Stimulated activated CD8-positive, alpha-beta memory T cell treated with anti-CD3 and anti-CD28 coated beads, Interleukin-12 subunit alpha, Interleukin-12 subunit beta, amount 100 ng/mL, for 1 hour (primary cell): ENCODE results near the gene IFITM10.

Experiments
- DNase-seq: peaks from one replicate; pipeline ENCODE4 v3.0.0-alpha.2; 2020; ENCODE audit warnings: low read depth

IFITM10 gene

DNA sequence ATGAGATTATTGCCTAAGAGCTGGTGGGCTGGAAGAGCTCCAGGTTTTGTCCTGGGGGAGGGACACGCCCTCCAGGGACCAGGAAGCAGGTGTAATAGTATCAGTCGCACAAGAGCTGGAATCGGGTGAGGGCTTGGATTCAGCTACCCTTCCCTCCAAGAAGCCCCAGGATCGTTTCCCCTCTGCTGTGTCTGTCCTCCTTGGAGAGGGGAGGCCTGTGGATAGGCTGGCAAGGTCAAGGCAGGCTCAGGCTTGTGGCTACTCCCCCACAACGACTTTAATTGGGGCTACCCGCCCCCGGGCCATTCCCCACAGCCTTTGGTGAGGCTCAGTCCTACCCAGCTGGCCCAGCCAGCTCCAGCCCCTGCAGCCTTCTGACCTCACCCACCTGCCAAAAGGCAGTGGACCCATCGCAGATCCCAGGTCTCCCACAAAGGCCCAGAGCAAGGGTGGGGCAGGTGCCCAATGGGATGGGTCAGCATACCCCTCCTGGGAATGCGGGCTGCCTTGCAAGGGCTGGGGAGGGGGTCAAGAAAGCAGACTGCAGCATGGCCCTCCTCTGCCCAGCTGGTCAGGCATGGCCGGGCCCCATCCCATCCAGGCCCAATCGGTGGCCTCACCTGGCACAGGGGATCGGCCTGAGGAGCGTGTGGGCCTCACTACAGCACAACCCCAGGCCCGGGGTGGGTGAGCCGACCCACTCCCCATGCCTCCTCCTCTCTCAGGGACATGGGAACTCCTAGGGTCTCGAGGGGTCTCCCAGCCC, 12.3 kb upstream of the IFITM10 start:
- no peak for DNase-seq

DNA sequence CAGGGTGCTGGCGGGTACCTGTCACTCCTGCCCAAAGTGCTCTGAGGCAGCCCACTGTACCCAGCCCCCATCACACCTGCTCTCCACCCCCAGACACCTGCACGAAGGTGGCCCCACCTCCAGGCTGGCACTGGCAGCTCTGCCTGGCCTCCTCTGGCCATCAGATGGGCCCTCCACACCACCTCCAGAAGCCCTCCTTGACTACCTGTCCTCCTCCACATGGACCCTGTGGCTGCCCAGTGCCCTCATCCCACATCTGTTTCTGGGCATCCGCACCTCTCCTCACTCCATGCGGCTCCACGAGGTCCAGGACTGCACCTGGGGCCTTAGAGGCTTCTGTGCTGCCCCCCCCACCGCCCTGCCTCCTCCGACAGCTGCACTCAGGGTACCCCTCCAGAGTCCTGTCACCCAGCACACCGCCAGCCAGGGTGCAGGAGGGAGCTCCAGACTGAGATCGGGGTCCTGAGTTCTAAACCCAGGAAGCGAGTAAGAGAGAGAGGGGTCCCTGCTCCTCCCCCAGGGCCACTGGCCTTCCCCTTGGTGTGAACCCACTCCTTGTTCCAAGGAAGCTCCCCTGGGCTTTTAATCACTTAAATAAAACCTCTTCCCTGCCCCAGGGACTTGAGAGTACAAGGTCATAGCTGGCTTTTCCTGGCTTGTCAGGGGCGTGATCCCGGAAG, 11.6 kb upstream of the IFITM10 start:
- no peak for DNase-seq

DNA sequence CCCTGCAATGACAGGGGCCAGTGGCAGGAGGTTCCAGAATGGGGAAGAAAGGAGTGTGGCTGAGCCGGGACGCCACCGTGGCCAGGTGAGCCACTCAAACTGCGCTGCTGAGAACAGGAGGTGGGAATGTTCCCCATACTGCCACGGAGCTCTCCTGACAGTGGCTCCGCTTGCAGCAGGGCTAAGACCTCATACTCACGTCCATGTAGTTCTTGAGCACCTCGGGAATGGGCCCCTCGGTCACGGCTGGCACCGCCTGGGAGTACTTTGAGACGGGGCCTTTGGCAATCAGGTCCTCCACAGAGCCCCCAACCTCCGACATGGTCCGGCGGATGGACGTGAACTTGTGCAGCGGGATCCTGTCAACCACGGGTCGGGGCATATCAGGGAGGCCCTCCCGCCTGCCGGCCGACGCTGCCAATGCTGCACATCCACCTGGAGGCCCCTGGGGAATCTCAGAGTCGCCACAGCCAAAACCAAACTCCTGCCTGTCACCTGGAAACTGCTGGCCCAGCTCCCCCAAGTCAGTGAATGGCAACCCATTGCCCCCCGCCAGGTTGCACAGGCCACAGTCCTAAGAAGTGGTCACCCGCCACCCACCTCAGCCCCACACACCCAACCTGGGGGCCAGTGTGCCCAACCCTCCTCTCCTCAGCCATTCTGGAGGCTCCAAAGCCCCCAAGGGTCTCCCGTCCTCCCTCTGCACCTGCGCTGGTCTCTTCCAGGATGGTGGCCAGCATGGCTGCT, 10.9 kb upstream of the IFITM10 start:
- no peak for DNase-seq

DNA sequence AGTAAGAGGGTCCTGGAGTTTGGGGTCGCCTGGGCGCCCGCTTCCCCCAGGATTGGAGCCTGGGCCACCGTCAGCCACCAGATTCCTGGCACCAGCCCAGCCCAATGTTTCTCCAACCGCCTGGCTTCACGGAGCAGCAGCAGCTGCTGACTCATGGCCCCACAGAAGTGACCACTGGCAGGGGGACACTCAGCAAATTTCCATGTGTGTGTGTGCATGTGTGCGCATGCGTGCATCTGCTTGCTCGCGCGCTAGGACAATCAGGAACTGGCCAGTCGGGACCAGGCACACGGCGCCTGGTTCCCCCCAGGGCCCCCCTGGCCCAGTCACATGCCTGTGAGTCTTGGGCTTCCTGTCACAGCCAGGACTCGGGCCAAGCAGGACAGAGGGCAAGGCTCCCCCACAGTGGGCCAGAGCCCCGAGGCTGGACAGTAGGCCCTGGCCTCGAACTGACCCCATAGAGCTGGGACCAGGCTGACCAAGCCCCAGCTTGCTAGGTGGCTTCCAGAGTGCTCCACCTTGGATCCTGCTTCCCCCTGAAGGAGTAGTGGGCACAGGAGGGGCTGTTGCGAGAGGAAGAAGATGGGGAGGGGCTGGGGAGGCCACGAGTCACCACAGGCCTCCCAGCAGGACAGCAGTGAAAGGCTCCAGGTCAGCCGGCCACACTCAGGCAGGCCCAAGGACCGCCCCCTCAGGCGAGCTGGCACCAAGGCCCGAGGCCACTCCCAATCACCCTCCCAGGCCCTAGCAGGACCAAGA, 10.1 kb upstream of the IFITM10 start:
- no peak for DNase-seq

DNA sequence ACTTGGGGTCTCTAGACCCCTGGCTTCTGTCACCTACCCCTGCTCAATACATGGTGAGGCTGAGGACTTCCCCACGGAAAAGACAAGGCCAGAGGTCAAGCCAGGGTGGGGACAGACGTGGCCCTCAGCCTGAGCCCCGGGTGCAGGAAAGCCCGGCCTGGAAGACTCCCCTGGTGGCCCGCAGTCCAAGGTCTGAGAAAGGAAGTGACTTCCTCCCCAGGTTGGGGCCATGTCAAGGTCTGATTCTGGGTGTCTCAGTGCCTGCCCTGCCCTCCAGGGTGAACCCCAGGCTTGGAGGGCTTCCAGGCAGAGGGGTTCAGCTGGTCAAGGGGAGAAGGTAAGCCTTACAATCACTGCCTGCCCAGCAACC, 9.4 kb upstream of the IFITM10 start:
- DNase-seq, result no peak

DNA sequence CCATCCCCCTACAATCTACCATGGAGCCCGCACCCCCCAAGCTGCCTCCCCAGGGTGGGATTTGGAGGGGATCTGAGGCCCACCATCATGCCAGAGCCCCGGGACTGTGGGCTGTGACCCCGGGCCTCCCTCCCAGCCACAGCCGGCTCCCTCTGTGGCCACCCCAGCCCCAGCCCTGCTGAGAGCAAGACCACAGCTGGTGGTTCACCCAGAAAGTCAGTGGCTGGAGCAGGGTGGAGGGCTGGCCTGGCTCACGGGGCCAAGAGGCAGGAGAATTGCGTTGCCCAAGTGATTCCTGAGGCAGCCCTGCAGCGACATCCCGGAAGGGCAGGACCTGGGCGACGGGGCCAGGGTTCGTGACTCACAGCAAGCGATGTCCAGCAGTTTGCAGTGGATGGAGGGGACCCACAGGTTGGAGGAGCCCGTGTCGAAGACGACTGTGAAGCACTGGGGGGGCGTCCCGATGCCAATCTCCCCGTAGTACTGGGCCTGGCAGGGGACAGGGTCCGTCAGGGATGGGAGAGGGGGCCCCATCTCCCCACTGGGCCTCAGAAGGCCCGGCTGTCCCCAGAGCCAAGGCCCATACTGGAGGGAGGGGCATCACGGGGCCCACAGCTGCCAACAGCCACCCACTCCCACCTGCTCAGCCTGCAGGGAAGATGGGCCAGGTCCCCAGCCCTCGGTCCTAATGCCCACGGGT, 8.9 kb upstream of the IFITM10 start:
- no peak for DNase-seq

DNA sequence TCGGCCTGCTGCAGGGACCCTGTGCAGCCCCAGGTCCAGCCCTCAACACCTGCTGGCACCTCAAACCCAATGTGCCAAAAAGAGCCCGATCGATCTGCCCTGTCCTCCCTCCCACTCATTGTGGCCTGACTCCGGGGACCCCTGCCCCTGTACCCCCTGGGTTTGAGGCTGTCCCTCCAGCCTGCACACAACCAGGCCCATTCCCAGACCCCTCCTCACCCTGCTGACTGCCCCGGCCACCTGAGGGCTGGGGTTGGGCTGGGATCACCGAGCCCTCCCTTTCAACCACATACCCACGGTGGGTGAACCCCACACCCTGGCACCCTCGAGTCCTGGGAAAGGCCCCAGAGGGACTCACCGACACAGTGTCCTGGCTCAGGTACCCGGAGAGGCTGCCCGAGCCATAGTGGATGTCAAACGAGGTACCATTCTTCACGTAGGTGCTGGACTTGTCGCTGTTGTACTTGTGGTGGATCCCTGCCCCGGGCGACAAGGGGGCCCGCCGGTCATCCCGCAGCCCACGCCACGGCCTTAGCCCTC, 8.3 kb upstream of the IFITM10 start:
- DNase-seq, result no peak

DNA sequence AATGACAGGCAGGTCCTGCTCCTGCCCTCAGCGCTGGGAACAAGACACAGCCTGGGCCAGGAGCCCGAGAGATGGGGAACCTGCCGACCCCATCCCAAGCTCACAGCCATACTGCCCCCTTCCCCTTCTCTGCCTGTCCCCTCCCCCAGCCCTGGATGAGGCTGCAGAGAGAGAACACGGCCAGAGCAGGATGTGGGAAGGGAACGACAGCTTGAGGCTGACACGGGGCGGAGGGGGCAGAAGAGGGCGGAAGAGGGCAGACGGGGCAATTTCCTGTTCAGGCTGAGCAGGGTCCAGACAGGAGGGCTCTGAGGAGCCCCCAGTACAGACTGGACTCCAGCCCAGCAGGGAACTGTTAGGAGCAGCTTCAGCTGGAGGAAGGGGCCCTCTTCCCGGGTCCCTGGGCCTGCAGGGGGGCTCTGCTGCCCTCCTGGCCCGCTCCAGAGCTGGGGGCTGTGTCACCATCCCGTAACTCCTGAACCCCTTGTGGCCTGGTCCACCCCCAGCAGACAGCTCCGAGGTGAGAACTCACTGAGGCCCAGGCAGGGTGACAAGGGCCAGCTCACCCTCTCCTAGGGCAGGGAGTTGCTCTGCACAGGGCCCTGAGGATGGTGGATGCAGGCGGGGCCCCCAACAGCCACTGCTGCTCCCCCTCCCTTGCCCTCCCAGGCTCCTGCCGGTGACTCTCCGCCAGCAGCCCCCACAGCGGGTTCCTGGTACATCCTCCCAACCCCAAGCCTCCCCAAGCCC, 7.6 kb upstream of the IFITM10 start:
- DNase-seq, result peak; percentile 44

DNA sequence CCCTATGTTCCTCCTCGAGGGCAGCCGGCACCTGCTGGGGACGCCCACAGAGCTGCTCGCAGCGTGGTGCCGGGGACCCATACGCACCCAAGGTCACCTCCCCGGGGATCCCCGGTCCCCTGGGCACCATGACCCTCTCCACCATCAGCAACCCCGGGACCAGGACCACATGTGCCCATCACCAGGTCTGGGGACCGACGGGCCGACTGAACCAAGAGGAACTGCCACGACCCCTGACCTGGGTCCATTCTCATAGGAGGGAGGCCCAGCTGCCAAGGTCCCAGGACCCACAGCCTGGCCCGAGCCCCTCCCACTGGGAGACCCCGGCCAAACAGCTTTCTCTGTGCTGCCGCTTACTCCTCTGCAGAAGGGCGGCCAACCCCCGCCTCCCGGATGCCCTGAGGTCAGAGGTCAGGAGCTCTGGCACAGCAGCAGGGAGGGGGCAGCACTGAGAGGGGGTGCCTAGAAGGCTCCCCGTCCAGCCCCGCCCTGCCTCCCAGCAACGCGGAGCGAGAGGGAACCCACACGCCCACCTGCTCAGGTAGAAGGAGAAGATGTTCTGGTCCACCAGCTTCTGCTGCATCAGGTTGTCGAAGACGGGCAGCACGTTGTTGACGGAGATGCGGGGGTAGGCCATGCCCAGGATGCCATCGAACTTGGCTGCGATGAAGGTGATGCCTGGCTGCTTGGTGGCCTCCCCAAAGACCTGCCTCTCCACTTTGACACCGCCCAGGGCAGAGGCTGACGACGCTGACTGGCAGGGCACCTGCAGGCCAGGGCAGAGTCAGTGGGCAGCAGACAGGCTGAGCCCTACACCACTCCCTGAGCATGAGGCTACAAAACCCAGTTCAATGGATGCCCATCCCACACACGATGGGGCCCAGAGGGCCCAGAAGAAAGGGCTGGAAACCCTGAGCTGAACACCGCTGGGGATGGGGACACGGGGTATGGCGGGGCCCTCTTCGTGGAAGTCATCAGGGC, 6.7 kb upstream of the IFITM10 start:
- DNase-seq, result no peak

DNA sequence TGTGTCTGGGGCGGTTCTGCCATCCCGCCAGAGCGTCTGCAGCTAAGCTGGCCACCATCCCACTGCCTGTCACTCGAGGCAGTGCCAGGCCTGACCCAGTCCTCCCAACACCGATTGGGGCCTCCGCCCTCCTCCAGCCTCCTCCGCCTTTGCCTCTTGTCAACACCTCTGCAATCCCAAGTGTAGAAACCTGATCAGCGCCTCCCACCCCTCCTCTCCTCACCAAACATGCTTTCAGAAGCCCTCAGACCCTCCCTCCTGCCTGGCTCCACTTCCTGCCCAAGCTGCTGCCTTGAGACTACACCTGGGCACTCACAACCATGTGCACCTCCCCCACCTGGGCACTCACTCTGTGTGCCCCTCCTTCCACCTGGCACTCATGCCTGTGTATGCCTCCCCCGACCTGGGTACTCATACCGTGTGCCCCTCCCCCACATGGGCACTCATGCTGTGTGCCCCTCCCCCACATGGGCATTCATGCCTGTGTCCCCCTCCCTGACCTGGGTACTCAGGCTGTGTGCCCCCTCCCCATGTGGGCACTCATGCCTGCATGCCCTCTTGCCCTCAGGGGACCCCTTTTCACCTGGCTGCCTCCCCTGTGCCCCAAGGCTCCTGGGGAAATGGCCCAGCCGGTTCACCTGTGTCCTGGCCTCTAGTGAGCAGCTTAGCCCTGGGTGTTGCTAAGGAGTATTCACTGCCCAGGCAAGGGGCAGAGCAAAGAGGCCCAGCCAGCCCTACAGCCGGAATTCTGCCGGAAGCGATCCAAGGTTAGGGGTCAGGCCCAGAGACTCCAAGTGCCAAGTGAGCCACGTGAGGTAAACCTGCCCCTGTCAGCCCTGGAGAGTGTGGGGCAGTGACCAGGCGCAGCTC, 5.5 kb upstream of the IFITM10 start:
- no peak for DNase-seq

DNA sequence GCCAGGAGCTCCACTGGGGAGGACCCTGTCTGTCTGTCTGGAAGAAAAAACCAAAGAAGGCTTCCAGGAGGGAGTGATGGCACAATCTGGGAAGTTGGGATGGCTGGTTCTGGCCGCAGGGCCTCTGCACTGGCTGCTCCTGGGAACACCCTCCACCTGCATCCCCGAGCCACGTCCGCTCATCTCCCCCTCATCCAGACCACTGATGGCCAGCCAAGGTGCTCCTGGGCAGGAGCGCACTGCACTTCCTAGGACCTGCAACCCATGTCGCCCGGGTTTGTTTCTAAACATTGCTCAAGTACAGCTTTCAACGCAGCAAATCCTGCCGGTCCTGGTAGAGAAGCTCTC, 4.9 kb upstream of the IFITM10 start:
- no peak for DNase-seq

DNA sequence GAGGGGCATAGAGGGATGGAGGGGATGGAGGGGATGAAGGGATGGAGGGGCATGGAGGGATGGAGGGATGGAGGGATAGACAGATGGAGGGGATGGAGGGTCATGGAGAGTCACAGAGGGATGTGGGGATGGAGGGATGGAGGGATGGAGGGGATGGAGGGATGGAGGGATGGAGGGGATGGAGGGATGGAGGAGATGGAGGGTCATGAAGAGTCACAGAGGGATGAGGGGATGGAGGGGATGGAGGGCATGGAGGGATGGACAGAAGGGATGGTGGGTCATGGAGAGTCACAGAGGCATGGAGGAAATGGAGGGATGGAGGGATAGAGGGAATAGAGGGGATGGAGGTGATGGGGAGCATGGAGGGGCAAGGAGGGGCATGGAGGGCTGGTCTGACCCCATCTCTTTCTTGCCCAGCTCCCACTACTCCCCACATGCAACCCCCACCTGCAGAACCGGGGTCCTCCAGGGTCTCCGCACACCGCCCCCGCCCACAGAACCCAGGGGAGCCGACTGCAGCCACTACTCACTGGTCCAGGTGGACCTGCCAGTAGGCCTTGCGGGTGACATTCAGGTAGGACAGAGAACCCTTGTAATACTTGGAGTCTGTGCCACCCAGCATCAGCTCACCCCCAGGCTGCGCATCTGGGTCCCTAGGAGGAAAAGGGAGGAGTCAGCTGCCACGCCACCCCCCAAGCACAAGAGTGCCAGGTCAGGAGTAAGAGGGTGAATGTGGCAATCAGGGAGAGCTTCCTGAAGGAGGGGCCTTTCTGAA, 4.2 kb upstream of the IFITM10 start:
- DNase-seq, result no peak

DNA sequence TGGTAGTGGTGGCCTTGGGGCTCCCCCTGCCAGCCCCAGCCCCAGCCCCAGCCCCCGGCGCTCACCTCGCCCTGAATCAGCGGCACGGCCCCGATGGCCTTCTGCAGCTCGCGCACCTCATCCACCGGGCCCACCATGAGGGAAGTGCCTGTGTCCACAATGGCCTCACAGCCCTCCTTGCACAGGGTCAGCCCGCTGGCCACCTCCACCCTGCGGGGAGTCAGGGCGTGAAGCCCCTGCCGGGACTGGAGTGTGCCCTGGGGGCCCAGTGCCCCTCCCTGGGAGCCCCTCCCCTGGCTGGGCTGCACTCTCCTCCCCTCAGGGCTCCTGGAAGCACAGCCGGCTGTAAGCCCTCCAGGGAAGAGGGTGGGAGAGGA, 3.5 kb upstream of the IFITM10 start:
- DNase-seq, result no peak

DNA sequence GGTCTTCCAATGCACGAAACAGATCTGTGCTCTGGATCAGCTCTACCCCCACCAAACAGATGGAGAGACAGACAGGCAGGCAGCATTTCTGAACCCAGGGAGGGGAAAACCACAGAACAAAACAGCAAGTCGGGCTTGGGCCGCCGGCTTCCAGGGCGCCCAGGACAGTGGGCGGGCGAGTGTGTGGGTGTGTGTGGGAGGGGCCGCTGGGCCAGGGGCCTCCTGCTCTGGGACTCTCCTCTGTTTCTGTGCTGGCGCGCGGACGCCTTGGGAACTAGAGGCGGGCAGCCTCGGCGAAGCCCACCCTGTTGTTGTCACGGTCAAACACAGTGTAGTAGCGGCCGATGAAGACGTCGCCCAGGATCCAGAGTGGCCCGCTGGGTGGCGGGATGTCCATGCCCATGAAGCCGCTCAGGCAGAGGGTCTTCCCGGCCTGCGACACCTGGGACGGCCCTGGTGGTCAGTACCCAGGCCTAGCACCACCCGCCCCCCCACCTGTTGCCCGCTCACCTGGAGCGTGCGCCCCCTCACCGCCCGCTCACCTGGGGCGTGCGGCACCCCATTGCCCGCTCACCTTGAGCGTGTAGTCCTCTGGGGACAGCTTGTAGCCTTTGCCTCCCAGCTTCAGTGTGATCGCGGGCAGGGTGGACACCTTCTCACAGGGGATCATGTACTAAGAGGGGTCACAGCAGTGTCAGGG, 3.0 kb upstream of the IFITM10 start:
- no peak for DNase-seq

DNA sequence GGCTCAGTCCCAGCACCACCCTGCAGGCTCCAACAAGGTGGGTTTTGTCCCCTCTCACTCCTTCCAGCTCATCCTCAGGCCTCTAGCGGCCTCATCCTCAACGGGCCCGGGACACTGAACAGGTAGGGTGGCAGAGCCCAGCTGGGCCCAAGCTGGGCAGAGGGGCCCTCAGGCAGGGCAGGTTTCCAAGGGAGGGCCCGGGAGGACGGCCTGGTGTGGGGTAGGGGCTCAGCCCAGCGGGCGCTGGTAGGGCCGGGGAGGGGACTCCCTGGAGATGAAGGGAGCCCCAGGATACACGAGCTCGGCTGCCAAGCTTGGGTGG, 2.5 kb upstream of the IFITM10 start:
- DNase-seq, result no peak

DNA sequence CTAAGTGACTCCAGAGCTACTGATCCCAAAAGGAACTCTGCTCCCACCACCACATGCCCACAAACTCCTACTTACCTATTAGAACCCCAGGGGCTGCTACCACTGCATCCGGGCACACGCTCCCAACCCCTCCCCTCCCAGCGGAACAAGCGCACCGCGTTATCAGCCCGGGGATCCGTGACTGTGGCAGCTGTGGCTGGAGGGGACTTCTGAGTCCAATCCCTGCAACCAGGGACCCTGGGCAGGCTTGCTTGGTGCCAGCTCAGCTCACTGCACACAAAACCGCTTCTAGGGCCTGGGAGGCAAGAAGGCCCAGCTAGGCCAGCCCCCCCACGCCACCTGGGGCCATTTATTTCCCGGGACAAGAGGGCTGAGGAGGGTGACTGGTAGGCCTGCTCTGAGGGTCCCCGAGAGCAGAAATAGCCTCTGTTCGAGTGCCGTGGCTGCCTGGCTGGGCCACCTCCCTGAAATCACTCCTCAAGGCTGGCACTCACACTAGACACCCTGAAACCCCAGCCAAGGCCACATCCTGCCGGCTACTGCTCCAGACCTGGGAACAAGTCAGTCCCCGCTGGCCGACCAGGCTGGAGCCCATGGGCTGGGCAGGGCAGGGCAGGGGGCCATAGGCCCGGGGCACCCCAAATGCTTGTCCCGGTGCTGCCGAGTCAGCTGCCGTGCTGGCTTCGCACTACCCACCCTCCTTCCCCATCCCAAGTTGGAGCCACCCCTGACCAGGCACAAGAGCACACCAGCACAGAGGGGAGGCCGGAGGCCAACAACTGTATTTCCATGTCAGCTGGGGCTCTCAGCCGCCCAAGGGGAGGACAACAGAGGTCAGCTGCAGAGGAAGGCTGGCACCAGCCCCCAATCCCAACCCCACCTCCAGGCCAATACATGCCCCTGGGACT, 1.9 kb upstream of the IFITM10 start:
- no peak for DNase-seq
